Activated CD8-positive, alpha-beta T cell treated with anti-CD3 and anti-CD28 coated beads for 36 hours (primary cell): ENCODE data around the gene MTG1. TPM values are rescaled to one million over a fixed set of nuclear protein-coding genes. Genes with fewer than 3 reads are reported as not detected.

Source experiments
- ATAC-seq: fragments of 200-7000 bp; cut with Tn5 transposase; one replicate; pipeline ENCODE4 v1.10.0; 2021; ENCODE audit warnings: mild to moderate bottlenecking, moderate library complexity
- CTCF ChIA-PET: fragments of 350-600 bp; sonication (Branson Sonifier 250); formaldehyde crosslinking; loops from one replicate; lab custom pipeline; 2021; ENCODE audit warnings: antibody characterized with exemption; lab: Charles Lee
- POLR2A ChIA-PET: fragments of 350-600 bp; sonication (Branson Sonifier 250); formaldehyde crosslinking; loops from one replicate; lab custom pipeline; 2021; ENCODE audit warnings: antibody characterized with exemption; lab: Charles Lee
- DNase-seq: peaks from one replicate; pipeline ENCODE4 v3.0.0-alpha.2; 2020
- H3K27ac Mint-ChIP-seq: one replicate; pipeline ENCODE4 v1.8.0; 2021; ENCODE audit warnings: mild to moderate bottlenecking, mixed read lengths
- H3K27me3 Mint-ChIP-seq: one replicate; pipeline ENCODE4 v1.8.0; 2021; ENCODE audit warnings: mixed read lengths
- H3K36me3 Mint-ChIP-seq: one replicate; pipeline ENCODE4 v1.8.0; 2021; ENCODE audit warnings: low read depth, mixed read lengths
- H3K4me1 Mint-ChIP-seq: one replicate; pipeline ENCODE4 v1.8.0; 2021; ENCODE audit warnings: low read depth, mixed read lengths
- H3K4me3 Mint-ChIP-seq: one replicate; pipeline ENCODE4 v1.8.0; 2021; ENCODE audit warnings: mild to moderate bottlenecking, moderate library complexity, mixed read lengths
- H3K9me3 Mint-ChIP-seq: one replicate; pipeline ENCODE4 v1.8.0; 2021; ENCODE audit warnings: mixed read lengths
- intact Hi-C: fragments of 100-400 bp; cut with micrococcal nuclease; formaldehyde crosslinking; loops from one replicate; pipeline ENCODE4 v1.10.0; 2022
- total RNA-seq, 2 experiments: library from RNA; stranded (reverse); gene quantifications; one replicate each; pipeline ENCODE4 v1.2.3, GENCODE V29; 2021
- TF ChIP-seq, protein P1 (sequence below): fragments of 200-600 bp; IDR thresholded peaks from one replicate; pipeline ENCODE4 v1.8.0; 2022; ENCODE audit warnings: antibody characterized with exemption, mild to moderate bottlenecking

The MTG1 gene
- total RNA-seq, 2 experiments from 2014 or later, result 45.7 to 48.9 TPM

DNA sequence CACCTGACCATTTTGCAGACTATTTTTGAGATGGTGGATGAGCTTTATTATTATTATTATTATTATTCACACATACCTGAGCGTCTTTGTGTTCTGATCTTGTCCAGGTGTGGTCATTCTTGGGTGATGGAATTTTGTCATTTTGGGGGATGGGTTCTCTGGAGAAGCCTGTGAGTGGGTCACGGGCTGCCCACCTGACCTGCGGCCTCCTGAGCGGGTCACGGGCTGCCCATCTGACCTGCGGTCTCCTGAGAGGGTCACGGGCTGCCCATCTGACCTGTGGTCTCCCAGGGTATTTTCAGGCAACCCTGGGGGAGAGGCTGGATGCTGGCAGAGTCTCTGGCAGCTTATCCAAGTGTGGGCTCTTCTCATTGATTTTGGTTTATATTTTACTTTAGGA lies 67.1 kb downstream of the MTG1 start:
- Mint-ChIP-seq H3K9me3 (no peaks in the 10 kb centered on the region), H3K27ac (no peak overlapping the region), H3K4me3 (no peak overlapping the region), H3K27me3 (no peaks in the 10 kb centered on the region), H3K4me1 (no peaks in the 10 kb centered on the region), H3K36me3 (no peaks in the 10 kb centered on the region)
- CTCF ChIA-PET, result no interaction called here
- TF ChIP-seq, protein P1, sequence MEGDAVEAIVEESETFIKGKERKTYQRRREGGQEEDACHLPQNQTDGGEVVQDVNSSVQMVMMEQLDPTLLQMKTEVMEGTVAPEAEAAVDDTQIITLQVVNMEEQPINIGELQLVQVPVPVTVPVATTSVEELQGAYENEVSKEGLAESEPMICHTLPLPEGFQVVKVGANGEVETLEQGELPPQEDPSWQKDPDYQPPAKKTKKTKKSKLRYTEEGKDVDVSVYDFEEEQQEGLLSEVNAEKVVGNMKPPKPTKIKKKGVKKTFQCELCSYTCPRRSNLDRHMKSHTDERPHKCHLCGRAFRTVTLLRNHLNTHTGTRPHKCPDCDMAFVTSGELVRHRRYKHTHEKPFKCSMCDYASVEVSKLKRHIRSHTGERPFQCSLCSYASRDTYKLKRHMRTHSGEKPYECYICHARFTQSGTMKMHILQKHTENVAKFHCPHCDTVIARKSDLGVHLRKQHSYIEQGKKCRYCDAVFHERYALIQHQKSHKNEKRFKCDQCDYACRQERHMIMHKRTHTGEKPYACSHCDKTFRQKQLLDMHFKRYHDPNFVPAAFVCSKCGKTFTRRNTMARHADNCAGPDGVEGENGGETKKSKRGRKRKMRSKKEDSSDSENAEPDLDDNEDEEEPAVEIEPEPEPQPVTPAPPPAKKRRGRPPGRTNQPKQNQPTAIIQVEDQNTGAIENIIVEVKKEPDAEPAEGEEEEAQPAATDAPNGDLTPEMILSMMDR, result no peak
- POLR2A ChIA-PET, result no interaction called here
- DNase-seq (no peak), ATAC-seq (no peak)
- intact Hi-C loops, result no loop called here

DNA sequence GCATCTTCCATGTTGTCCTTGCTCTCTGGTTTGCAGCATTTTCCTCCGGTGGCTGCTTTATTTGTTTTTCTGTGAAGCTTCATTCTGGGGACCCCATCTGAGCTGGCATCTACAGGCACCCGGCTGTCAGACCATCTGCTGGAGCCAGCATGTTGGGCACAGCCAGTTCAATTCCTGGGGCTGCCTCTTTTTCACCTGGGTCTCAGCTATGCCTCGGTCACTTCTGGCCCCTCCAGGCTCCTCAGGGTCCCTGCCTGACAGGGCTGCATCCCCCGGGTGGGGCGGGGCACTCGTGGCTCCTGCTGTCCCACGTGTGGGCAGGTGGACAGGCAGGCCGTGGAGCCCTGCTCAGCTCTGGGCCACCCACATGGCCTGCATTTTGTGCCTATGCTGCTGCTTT lies 67.9 kb downstream of the MTG1 start:
- Mint-ChIP-seq H3K4me3 (no peak overlapping the region), H3K27ac (no peak overlapping the region), H3K4me1 (no peaks in the 10 kb centered on the region), H3K36me3 (no peaks in the 10 kb centered on the region), H3K27me3 (no peaks in the 10 kb centered on the region), H3K9me3 (no peaks in the 10 kb centered on the region)
- TF ChIP-seq, protein P1, result no peak
- no peak for ATAC-seq
- ChIA-PET CTCF (no interaction called here), POLR2A (no interaction called here)
- no peak for DNase-seq
- intact Hi-C loops, result no loop called here

DNA sequence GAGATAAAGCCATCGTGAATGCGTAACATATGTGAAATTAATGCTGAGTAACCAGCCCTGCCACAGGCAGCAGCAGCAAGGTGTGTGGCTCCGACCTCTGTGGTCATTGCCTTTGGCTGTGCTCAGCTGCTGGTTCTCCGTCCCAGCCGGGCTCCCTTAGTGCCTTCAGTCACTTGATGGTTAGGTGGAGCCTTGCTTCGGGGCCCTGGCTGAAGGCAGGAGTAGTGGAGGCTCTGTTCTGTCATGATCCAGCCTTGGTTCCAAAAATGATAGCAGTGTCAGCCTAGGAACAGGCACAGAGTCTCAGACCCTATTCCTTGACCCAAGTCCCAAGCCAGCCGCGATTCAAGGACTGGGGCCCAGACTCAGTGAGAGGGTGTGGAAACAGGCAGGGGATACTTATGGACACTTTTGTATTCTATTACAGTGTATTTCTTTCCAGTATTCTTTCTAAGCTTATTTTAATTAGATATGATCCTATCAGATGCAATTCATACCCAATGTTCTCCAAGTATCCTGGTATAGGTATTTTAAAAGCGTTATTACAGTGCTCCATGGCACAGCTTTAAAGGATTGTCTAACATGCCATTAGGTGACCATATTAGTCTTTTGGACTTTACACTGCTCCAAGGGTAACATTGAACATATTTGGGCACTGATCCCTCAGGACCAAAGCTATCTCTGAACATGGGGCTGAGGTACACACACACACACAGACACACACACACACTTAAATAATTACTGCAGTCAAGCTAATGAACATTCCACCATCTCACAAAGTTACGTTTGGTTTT lies 68.8 kb downstream of the MTG1 start:
- Mint-ChIP-seq H3K4me1 (no peaks in the 10 kb centered on the region), H3K9me3 (no peaks in the 10 kb centered on the region), H3K27me3 (no peaks in the 10 kb centered on the region), H3K36me3 (peaks cover 2% of the 10 kb centered on the region), H3K4me3 (no peak overlapping the region), H3K27ac (no peak overlapping the region)
- intact Hi-C loops, result no loop called here
- DNase-seq (no peak), ATAC-seq (no peak)
- ChIA-PET CTCF (interaction anchor here (1.1 to 1.2 kb wide), 2 partner anchors 25 to 133 kb away, joined by 4 to 5 read pairs; no protein-coding TSS in a partner anchor), POLR2A (no interaction called here)
- TF ChIP-seq, protein P1, result no peak

DNA sequence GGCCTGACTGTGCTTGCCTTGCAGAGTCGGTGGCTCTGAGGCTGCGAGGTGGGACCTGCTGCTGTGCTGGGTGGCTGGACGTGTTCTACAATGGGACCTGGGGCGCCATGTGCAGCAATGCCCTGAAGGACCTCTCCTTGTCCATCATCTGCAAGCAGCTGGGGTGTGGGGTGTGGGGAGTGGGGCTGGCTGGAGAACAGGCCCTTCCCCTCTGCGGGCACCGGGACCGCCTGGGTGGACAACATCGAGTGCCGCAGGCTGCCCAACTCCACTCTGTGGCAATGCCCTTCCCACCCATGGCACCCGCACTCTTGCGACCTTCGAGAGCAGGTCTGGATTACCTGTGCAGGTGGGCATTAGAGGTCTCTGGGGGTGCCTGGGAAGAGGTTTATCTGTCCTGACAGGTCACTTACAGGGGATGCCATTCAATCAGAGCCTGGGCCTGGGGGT lies 70.7 kb downstream of the MTG1 start:
- H3K27ac Mint-ChIP-seq, result no peak overlapping the region

More for the DNA sequence above, 70.7 kb downstream of the MTG1 start:
- Mint-ChIP-seq H3K4me3 (no peak overlapping the region), H3K27me3 (no peaks in the 10 kb centered on the region), H3K9me3 (no peaks in the 10 kb centered on the region), H3K4me1 (no peaks in the 10 kb centered on the region), H3K36me3 (peaks cover 9% of the 10 kb centered on the region)
- CTCF ChIA-PET, result interaction anchor here (1.2 kb wide), 1 partner anchor 135 kb away, joined by 3 read pairs; no protein-coding TSS in a partner anchor
- intact Hi-C loops, result no loop called here
- DNase-seq, result no peak
- ATAC-seq, result no peak
- POLR2A ChIA-PET, result no interaction called here
- TF ChIP-seq, protein P1, result no peak
